ENCODE measurements around the gene KIF16B.
"Not testable (repeated sequence)": the region's sequence is repeated elsewhere in the genome, so short reads cannot be mapped to it uniquely, and the experiment has no call there.

KIF16B gene

GRCh38 chr20:16552015-16552414 lies 21.2 kb downstream of the KIF16B start:
- no peak for DNase-seq

GRCh38 chr20:16551607-16552006 lies 21.6 kb downstream of the KIF16B start:
- no peak for DNase-seq

GRCh38 chr20:16548068-16548672 lies 25.1 kb downstream of the KIF16B start:
- DNase-seq = no peak

GRCh38 chr20:16544949-16545348 lies 28.3 kb downstream of the KIF16B start:
- no peak for DNase-seq

GRCh38 chr20:16542477-16542876 lies 30.8 kb downstream of the KIF16B start:
- DNase-seq = no peak

GRCh38 chr20:16541878-16542277 lies 31.4 kb downstream of the KIF16B start:
- no peak for DNase-seq

- no peak for DNase-seq
Observed at GRCh38 chr20:16541226-16541625, 32.0 kb downstream of the KIF16B start.

- DNase-seq = no peak
Observed at GRCh38 chr20:16539280-16540021, 33.8 kb downstream of the KIF16B start.

- no peak for DNase-seq
Observed at GRCh38 chr20:16538779-16539178, 34.5 kb downstream of the KIF16B start.

- no peak for DNase-seq
Observed at GRCh38 chr20:16537918-16538317, 35.3 kb downstream of the KIF16B start.

- DNase-seq = no peak
Observed at GRCh38 chr20:16537025-16537665, 36.1 kb downstream of the KIF16B start.

GRCh38 chr20:16535277-16535676 lies 38.0 kb downstream of the KIF16B start:
- DNase-seq = no peak

- no peak for DNase-seq
Observed at GRCh38 chr20:16533502-16533901, 39.7 kb downstream of the KIF16B start.

GRCh38 chr20:16531485-16531884 lies 41.8 kb downstream of the KIF16B start:
- DNase-seq = no peak

GRCh38 chr20:16530201-16530681 lies 43.0 kb downstream of the KIF16B start:
- DNase-seq = no peak

GRCh38 chr20:16528078-16528477 lies 45.2 kb downstream of the KIF16B start:
- DNase-seq = no peak

- no peak for DNase-seq
Observed at GRCh38 chr20:16527438-16527837, 45.8 kb downstream of the KIF16B start.

GRCh38 chr20:16526433-16527380 lies 46.5 kb downstream of the KIF16B start:
- DNase-seq = no peak

- not testable (repeated sequence) for DNase-seq
Observed at GRCh38 chr20:16522651-16523050, 50.6 kb downstream of the KIF16B start.

- DNase-seq = no peak
Observed at GRCh38 chr20:16520154-16520553, 53.1 kb downstream of the KIF16B start.

- DNase-seq = not testable (repeated sequence)
Observed at GRCh38 chr20:16519673-16520072, 53.6 kb downstream of the KIF16B start.

GRCh38 chr20:16518784-16519084 lies 54.5 kb downstream of the KIF16B start:
- DNase-seq = no peak
